Mucosa of descending colon (tissue), 3 donors: ENCODE results near the gene NFILZ. TPM values are rescaled to one million over a fixed set of nuclear protein-coding genes. Genes with fewer than 3 reads are reported as not detected.

Experiments
- ATAC-seq: fragments of 200-7000 bp; cut with Tn5 transposase; one replicate; pipeline ENCODE4 v1.9.1; 2020; ENCODE audit warnings: mild to moderate bottlenecking, moderate library complexity
- DNase-seq, 3 donors: peaks; one replicate each; pipeline ENCODE4 v3.0.0-alpha.2; 2020
- H3K36me3 ChIP-seq: fragments of 200-600 bp; one replicate; pipeline ENCODE4 v1.8.0; 2021; ENCODE audit warnings: low read depth, mild to moderate bottlenecking
- H3K4me1 ChIP-seq: fragments of 200-600 bp; one replicate; pipeline ENCODE4 v1.8.0; 2021; ENCODE audit warnings: low read depth, mild to moderate bottlenecking
- H3K4me3 ChIP-seq: fragments of 200-600 bp; one replicate; pipeline ENCODE4 v1.8.0; 2021; ENCODE audit warnings: mild to moderate bottlenecking
- H3K9me3 ChIP-seq: fragments of 200-600 bp; one replicate; pipeline ENCODE4 v1.8.0; 2021; ENCODE audit warnings: mild to moderate bottlenecking
- intact Hi-C, 2 donors: fragments of 100-400 bp; cut with DNase I in 1 of 2; cut with micrococcal nuclease in 1 of 2; formaldehyde crosslinking; loops; one replicate each; pipeline versions ENCODE4 v1.11.0 to v1.11.1; 2022; cut with DNase I, micrococcal nuclease
- total RNA-seq, 3 donors: library from RNA; stranded (reverse); fragmentation: NEBNext Ultra II Directional in 2 of 3; extraction: Animal tissue kit (Norgen Biotek cat#: 25700) in 2 of 3; gene quantifications; one replicate each; pipeline versions ENCODE4 v1.2.1 to v1.2.4, GENCODE V29; 2021 to 2023
- TF ChIP-seq, protein P1 (sequence below): fragments of 200-600 bp; IDR thresholded peaks from one replicate; pipeline ENCODE4 v1.8.0; 2022; ENCODE audit warnings: antibody characterized with exemption, mild to moderate bottlenecking
- donor health status: DM: no; HTN: no; CAD: no; lungs with moderate emphysema.
- donor health status: DM: no; HTN: no; CAD: no.
- donor health status: DM: no; HTN: yes; CAD: no.

The NFILZ gene
- total RNA-seq, 3 donors from 2014 or later: not detected

DNA sequence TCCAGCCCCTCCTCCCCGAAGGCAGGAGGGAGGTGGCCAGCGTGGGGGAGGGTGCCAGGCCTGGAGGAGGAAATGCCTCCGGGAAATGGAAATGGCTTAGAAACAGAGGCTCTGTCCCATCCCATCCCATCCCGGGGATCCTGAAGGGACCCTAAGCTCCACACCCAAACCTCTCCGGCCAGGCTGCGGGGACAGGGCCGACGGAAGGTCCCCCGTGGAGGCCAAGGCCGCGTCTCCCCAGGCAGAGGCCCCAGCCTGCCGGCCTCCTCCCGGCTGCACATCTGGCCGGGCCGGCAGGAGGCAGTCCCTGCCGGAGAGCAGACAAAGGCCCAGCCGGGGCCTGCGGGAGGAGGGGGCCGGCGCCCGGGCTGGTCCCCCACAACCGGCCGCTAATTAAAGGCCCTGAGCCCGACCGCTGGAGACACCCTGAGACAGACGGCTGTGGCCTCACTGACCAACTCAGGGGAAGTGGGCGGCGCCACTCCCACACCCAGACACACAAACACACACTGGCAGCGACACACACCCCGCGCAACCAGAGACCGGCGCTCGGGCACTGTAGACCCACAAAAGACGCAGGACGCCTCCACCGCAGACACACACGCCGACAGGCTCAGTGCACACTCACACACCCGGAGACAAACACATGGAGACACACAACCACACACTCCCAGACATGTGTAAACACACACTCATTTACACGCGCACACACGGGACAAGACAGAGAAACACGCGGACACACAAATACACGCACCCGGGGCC lies 21.0 kb upstream of the NFILZ start:
- H3K4me3 ChIP-seq: no peak overlapping the region
- peak in 2 of 3 donors; percentile 53 to 54 for DNase-seq
- H3K36me3 ChIP-seq: no peaks in the 10 kb centered on the region
- intact Hi-C loops: no loop called here
- peak; percentile 59 for ATAC-seq
- H3K9me3 ChIP-seq: peaks cover 5% of the 10 kb centered on the region
- TF ChIP-seq, protein P1, sequence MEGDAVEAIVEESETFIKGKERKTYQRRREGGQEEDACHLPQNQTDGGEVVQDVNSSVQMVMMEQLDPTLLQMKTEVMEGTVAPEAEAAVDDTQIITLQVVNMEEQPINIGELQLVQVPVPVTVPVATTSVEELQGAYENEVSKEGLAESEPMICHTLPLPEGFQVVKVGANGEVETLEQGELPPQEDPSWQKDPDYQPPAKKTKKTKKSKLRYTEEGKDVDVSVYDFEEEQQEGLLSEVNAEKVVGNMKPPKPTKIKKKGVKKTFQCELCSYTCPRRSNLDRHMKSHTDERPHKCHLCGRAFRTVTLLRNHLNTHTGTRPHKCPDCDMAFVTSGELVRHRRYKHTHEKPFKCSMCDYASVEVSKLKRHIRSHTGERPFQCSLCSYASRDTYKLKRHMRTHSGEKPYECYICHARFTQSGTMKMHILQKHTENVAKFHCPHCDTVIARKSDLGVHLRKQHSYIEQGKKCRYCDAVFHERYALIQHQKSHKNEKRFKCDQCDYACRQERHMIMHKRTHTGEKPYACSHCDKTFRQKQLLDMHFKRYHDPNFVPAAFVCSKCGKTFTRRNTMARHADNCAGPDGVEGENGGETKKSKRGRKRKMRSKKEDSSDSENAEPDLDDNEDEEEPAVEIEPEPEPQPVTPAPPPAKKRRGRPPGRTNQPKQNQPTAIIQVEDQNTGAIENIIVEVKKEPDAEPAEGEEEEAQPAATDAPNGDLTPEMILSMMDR: no peak
- H3K4me1 ChIP-seq: peaks cover 4% of the 10 kb centered on the region

DNA sequence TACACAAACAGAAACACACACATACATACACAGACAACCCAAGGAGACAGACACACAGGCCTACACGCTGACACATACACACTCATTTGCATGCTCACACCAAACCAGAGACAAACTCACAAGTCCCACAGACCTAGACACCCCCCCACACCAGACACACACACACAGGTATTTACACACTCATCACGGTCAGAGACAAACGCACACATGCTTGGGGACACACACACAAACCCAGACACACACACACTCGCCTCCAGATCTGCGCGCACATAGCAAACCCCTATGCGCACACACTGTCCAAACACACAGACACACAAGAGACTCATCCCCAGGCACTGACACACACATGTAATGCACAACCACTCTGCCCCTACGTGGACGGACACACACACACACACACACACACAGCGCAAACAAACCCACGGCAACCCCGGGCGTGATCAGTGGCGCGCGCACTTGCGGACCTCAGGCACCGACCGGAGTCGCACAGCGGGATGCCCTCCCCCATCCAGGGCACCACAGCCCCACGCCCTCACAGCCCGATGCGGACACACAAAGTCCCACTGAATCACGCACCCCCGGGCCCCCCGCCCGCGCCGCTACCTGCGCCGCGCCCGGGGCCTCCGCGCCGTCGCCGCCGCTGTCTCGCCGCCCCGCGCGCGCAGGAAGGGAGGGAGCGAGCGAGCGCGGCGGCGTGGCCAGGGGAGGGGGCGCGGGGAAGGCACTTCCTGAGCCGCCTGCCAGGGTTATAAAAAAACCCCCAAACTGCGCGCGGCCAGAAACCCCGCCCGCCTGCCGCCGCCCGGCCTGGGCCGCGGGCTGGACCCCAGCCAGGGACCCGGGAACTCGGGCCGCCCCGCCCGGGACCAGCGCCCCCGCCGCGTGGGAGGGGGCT lies 20.1 kb upstream of the NFILZ start, which contains the start of gene ADAMTS10:
ADAMTS10 (minus strand) TSS at position 675 of the 895 bp plus-strand sequence. CDS start 5,005 bp downstream, outside the sequence.
- TF ChIP-seq, protein P1: no peak
- DNase-seq (peak in 1 of 3 donors; percentile 16), ATAC-seq (peak; percentile 16)
- Histone ChIP-seq H3K36me3 (no peaks in the 10 kb centered on the region), H3K4me3 (no peak within 1 kb of the TSS), H3K9me3 (no peaks in the 10 kb centered on the region), H3K4me1 (peaks cover 4% of the 10 kb centered on the region)
- intact Hi-C loops: no loop called here

DNA sequence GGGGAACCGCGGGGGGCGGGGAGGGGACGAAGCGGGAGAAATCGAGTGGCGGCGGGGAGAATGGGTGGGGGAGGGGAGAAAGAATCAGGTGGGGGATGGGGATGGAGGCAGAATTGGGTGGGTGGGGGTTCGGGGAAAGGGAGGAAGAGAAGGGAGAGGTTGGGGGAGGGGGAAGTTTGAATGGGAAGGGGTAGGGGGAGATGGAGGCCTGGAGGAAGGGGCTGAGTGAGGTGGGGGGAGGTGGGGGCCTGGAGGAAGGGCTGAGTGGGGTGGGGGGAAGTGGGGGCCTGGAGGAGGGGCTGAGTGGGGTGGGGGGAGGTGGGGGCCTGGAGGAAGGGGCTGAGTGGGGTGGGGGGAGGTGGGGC lies 19.5 kb upstream of the NFILZ start:
- ATAC-seq: no peak
- intact Hi-C loops: no loop called here
- H3K4me3 ChIP-seq: no peak overlapping the region
- H3K4me1 ChIP-seq: peaks cover 4% of the 10 kb centered on the region
- H3K36me3 ChIP-seq: no peaks in the 10 kb centered on the region
- DNase-seq: no peak
- H3K9me3 ChIP-seq: no peaks in the 10 kb centered on the region
- TF ChIP-seq, protein P1: no peak

DNA sequence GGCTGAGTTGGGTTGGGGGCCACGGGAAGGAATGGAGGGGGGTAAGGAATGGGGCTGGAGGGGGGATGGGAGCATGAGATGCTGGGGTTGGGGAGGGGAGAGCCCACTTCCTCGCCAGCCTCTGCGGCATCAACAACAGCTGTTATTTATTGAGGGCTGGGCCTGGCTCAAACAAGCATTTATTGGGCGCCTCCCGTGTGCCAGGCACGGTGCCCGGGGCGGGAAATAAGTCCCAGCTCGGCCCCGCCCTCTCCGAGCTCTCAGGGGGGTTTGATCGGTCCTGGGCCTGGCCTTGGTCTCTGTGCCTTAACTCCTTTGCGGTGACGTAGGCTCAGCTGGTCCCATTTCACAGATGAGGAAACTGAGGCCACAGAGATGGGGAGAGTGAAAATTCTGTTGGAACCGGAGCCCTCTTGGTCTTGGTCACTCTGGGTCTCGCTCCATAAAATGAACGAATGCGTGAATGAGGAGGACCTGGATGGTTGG lies 19.0 kb upstream of the NFILZ start:
- DNase-seq (peak in 1 of 3 donors; percentile 24), ATAC-seq (no peak)
- intact Hi-C loops: no loop called here
- Histone ChIP-seq H3K36me3 (no peaks in the 10 kb centered on the region), H3K9me3 (no peaks in the 10 kb centered on the region), H3K4me1 (peaks cover 4% of the 10 kb centered on the region), H3K4me3 (no peak overlapping the region)
- TF ChIP-seq, protein P1: no peak

DNA sequence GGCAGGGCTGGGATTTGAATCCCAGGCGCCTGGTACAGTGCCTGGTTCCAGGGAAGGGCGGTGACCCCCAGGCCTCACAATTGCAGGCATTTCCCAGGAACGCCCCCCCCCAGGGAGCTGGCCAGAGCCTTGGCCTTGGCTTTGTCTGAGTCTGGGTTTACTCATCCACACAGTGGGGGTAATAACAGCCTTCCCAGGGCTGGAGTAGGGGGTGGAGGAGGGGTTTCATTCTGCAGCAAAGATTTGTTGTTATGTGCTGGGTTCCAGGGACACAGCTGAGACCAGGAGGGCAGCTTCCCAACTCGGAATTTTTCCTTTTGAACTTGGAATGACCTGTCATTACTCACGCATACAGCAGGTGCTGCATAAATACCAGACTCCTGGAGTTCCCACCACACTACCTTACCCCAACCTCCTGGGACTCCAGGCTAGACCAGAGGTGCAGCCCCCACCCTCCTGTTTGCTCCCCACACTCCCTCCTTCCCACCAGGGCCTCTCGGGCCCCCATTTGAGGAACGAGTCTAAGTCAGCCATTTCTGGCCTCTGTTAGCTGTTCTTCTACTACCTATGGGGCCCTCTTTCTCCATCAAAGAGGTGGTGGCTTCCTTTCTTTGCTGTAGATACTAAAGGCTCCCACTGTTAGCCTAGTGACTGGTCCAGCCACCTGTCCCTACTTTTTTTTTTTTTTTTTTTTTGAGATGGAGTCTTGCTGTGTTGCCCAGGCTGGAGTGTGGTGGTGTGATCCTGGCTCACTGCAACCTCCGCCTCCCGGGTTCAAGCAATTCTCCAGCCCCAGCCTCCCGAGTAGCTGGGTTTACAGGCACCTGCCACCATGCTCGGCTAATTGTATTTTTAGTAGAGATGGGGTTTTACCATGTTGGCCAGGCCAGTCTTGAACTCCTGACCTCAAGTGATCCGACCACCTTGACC lies 18.3 kb upstream of the NFILZ start:
- Histone ChIP-seq H3K9me3 (no peaks in the 10 kb centered on the region), H3K4me1 (peaks cover 4% of the 10 kb centered on the region), H3K4me3 (no peak overlapping the region), H3K36me3 (no peaks in the 10 kb centered on the region)
- peak; percentile 22 for ATAC-seq
- peak; percentile 39 to 73 (median 48) for DNase-seq
- intact Hi-C loops: no loop called here
- TF ChIP-seq, protein P1: no peak
